Measurements from ENCODE around the gene ATXN2.

DNA sequence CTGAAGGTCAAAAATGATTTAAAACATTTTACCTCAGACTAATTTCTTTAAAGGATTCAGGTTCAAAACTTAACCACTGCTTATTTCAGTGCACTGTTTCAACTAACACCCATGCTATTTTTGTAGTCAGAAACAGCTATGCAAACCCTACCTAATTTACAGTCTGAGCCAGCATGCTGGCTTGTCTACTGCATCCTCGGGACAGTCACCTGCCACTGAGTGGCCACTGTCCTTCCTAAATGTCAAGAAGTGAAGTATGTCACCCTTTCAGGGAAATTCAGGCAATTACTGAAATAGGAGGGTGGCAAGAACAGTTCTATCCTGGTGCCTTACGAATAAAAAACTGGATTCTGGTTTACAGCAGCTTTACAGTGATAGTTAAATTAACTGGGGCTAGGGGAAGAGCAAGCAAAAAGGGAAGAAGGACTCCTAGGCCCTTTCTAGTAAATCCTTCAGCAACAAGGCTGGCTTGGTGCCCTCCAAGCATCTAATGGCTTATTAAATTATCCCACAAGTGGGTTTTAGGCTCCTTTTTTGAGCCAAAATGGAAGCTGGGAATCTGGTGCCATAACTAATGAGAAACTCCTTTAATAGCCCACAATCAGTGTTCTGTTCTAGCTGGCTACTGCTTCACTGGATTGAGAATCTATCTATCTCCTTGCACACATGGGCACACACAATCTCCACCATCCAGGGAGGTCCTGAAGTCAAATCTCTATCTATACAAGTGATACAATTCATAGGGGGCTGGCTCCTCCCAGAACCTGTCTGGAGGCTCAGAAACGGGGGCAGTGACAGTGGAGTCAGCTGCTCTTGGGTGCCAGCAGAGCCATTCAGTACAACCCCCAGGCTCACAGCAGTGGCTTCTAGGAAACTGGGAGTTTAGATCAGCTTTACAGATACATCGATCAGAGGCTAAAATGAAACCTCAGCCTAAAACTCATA, 150.0 kb downstream of the ATXN2 start:
- TF ChIP-seq POLR2A (IDR thresholded peaks at IDR 0.05) (no peak), POLR2AphosphoS5 (IDR thresholded peaks at IDR 0.05) (no peak)
- TF ChIP-seq, protein P1, sequence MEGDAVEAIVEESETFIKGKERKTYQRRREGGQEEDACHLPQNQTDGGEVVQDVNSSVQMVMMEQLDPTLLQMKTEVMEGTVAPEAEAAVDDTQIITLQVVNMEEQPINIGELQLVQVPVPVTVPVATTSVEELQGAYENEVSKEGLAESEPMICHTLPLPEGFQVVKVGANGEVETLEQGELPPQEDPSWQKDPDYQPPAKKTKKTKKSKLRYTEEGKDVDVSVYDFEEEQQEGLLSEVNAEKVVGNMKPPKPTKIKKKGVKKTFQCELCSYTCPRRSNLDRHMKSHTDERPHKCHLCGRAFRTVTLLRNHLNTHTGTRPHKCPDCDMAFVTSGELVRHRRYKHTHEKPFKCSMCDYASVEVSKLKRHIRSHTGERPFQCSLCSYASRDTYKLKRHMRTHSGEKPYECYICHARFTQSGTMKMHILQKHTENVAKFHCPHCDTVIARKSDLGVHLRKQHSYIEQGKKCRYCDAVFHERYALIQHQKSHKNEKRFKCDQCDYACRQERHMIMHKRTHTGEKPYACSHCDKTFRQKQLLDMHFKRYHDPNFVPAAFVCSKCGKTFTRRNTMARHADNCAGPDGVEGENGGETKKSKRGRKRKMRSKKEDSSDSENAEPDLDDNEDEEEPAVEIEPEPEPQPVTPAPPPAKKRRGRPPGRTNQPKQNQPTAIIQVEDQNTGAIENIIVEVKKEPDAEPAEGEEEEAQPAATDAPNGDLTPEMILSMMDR (IDR thresholded peaks at IDR 0.05 in 8 of 11, conservative IDR thresholded peaks at IDR 0.05 in 3 of 11): no peak
